H9 (cell line): ENCODE data around the gene GJB5. TPM values are rescaled to one million over a fixed set of nuclear protein-coding genes. Genes with fewer than 3 reads are reported as not detected.

Experiments
- DNase-seq: peaks from one replicate; pipeline ENCODE4 v3.0.0-alpha.2; 2017
- H2AFZ ChIP-seq: one replicate; pipeline ENCODE4 v1.6.1; 2013; ENCODE audit warnings: mild to moderate bottlenecking, low read length, control low read depth, moderate library complexity
- H2AK5ac ChIP-seq: 2 replicates; pipeline ENCODE4 v1.6.1; 2013; ENCODE audit warnings: low read length, control low read depth, mixed read lengths; ENCODE audit not compliant: insufficient read length
- H2BK120ac ChIP-seq: one replicate; pipeline ENCODE4 v1.6.1; 2013; ENCODE audit warnings: low read depth, mild to moderate bottlenecking, low read length, control low read depth, inconsistent platforms; ENCODE audit not compliant: poor library complexity, severe bottlenecking
- H2BK12ac ChIP-seq: 2 replicates; pipeline ENCODE4 v1.6.1; 2013; ENCODE audit warnings: low read length, control low read depth, mixed read lengths, low read depth; ENCODE audit not compliant: insufficient read length
- H2BK15ac ChIP-seq: 2 replicates; pipeline ENCODE4 v1.6.1; 2013; ENCODE audit warnings: low read depth, low read length, control low read depth
- H2BK20ac ChIP-seq: one replicate; pipeline ENCODE4 v1.6.1; 2013; ENCODE audit warnings: low read depth, mild to moderate bottlenecking, low read length, control low read depth, inconsistent platforms; ENCODE audit not compliant: poor library complexity, severe bottlenecking
- H2BK5ac ChIP-seq: 2 replicates; pipeline ENCODE4 v1.6.1; 2013; ENCODE audit warnings: low read length, control low read depth, mixed read lengths; ENCODE audit not compliant: insufficient read length
- H3K14ac ChIP-seq: 2 replicates; pipeline ENCODE4 v1.6.1; 2013; ENCODE audit warnings: low read length, control low read depth; ENCODE audit not compliant: insufficient read depth
- H3K18ac ChIP-seq: 2 replicates; pipeline ENCODE4 v1.6.1; 2013; ENCODE audit warnings: low read depth, mild to moderate bottlenecking, mixed read lengths, low read length, control low read depth; ENCODE audit not compliant: insufficient read length
- H3K23ac ChIP-seq: 2 replicates; pipeline ENCODE4 v1.6.1; 2013; ENCODE audit warnings: low read length, control low read depth, mixed read lengths, low read depth; ENCODE audit not compliant: insufficient read length
- H3K23me2 ChIP-seq: 2 replicates; pipeline ENCODE4 v1.6.1; 2013; ENCODE audit warnings: low read depth, mild to moderate bottlenecking, mixed read lengths, low read length, control low read depth; ENCODE audit not compliant: insufficient read length, poor library complexity, severe bottlenecking
- H3K27ac ChIP-seq: 2 replicates; pipeline ENCODE4 v1.5.1; 2013; ENCODE audit warnings: low read length, control low read depth, mixed read lengths, low read depth; ENCODE audit not compliant: insufficient read length
- H3K27me3 ChIP-seq: 2 replicates; pipeline ENCODE4 v1.6.1; 2013; ENCODE audit warnings: low read length, control low read depth, inconsistent platforms; ENCODE audit not compliant: insufficient read depth
- H3K4ac ChIP-seq: 2 replicates; pipeline ENCODE4 v1.6.1; 2013; ENCODE audit warnings: low read depth, mild to moderate bottlenecking, control low read depth, inconsistent platforms, low read length, moderate library complexity
- H3K4me1 ChIP-seq: 2 replicates; pipeline ENCODE4 v1.6.1; 2013; ENCODE audit warnings: low read length, control low read depth, inconsistent platforms; ENCODE audit not compliant: insufficient read depth
- H3K4me2 ChIP-seq: 2 replicates; pipeline ENCODE4 v1.6.1; 2013; ENCODE audit warnings: low read length, control low read depth, mixed read lengths; ENCODE audit not compliant: insufficient read length, insufficient read depth
- H3K56ac ChIP-seq: 2 replicates; pipeline ENCODE4 v1.6.1; 2013; ENCODE audit warnings: low read depth, mild to moderate bottlenecking, mixed read lengths, low read length, control low read depth; ENCODE audit not compliant: insufficient read length
- H3K79me1 ChIP-seq: 2 replicates; pipeline ENCODE4 v1.6.1; 2013; ENCODE audit warnings: low read depth, mild to moderate bottlenecking, moderate library complexity, low read length, control low read depth, inconsistent platforms; ENCODE audit not compliant: insufficient read depth, poor library complexity, severe bottlenecking
- H3K79me2 ChIP-seq: 2 replicates; pipeline ENCODE4 v1.6.1; 2013; ENCODE audit warnings: low read length, control low read depth, inconsistent platforms; ENCODE audit not compliant: insufficient read depth
- H3K9ac ChIP-seq: 2 replicates; pipeline ENCODE4 v1.6.1; 2013; ENCODE audit warnings: low read length, control low read depth, mixed read lengths; ENCODE audit not compliant: insufficient read length; ENCODE audit errors: extremely low read depth
- H3K9me3 ChIP-seq: one replicate; pipeline ENCODE4 v1.6.1; 2013; ENCODE audit warnings: low read depth, low read length, inconsistent platforms; ENCODE audit not compliant: control insufficient read depth
- H3T11ph ChIP-seq: one replicate; pipeline ENCODE4 v1.6.1; 2013; ENCODE audit warnings: mild to moderate bottlenecking, low read length, control low read depth, inconsistent platforms
- H4K20me1 ChIP-seq: one replicate; pipeline ENCODE4 v1.6.1; 2013; ENCODE audit not compliant: control insufficient read depth, insufficient read length, insufficient read depth
- H4K5ac ChIP-seq: 2 replicates; pipeline ENCODE4 v1.6.1; 2013; ENCODE audit warnings: low read depth, mild to moderate bottlenecking, mixed read lengths, low read length, control low read depth; ENCODE audit not compliant: insufficient read length
- H4K8ac ChIP-seq: replicated peaks from 2 replicates; pipeline ENCODE4 v1.6.1; 2013; ENCODE audit warnings: low read length, control low read depth, mixed read lengths, low read depth; ENCODE audit not compliant: insufficient read length
- H4K91ac ChIP-seq: 2 replicates; pipeline ENCODE4 v1.6.1; 2013; ENCODE audit warnings: low read depth, mild to moderate bottlenecking, moderate library complexity, mixed read lengths, low read length, control low read depth; ENCODE audit not compliant: insufficient read length
- H3K27ac Mint-ChIP-seq, 3 experiments: 2 replicates in 2 of 3; 3 replicates in 1 of 3; pipeline ENCODE4 v1.8.0; 2020 to 2021; ENCODE audit warnings: mixed read lengths in 3 of 3, mild to moderate bottlenecking in 1 of 3, moderate library complexity in 1 of 3
- H3K27me3 Mint-ChIP-seq: 2 replicates; pipeline ENCODE4 v1.8.0; 2021; ENCODE audit warnings: low read depth, mild to moderate bottlenecking, moderate library complexity, mixed read lengths
- H3K36me3 Mint-ChIP-seq, 3 experiments: 2 replicates in 2 of 3; 3 replicates in 1 of 3; pipeline ENCODE4 v1.8.0; 2020 to 2021; ENCODE audit warnings: low read depth in 3 of 3, mixed read lengths in 3 of 3; ENCODE audit not compliant: insufficient read depth in 1 of 3
- H3K4me1 Mint-ChIP-seq, 2 experiments: 2 replicates each; pipeline ENCODE4 v1.8.0; 2020; ENCODE audit warnings: mixed read lengths in 2 of 2
- H3K4me3 Mint-ChIP-seq, 2 experiments: 2 replicates in 1 of 2; 3 replicates in 1 of 2; pipeline ENCODE4 v1.8.0; 2020 to 2021; ENCODE audit warnings: mild to moderate bottlenecking in 2 of 2, mixed read lengths in 2 of 2, moderate library complexity in 1 of 2
- H3K9me3 Mint-ChIP-seq, 2 experiments: 2 replicates in 1 of 2; 3 replicates in 1 of 2; pipeline ENCODE4 v1.8.0; 2020; ENCODE audit warnings: mild to moderate bottlenecking in 2 of 2, mixed read lengths in 2 of 2, moderate library complexity in 1 of 2
- CTCF ChIP-seq: fragments of 200-600 bp; sonication (generic); conservative IDR thresholded peaks from 3 replicates; pipeline ENCODE4 v1.8.0; 2021; ENCODE audit warnings: antibody characterized with exemption, mild to moderate bottlenecking
- WGBS: extraction: QIAGEN DNeasy Blood & Tissue Kit; methylation state at CpG from one replicate; pipeline ENCODE4 v1.1.7; 2013; ENCODE audit warnings: missing lambda C conversion rate, low lambda C conversion rate, mixed read lengths; ENCODE audit not compliant: insufficient read length; ENCODE audit errors: extremely low coverage; 5-methylcytosine and 5-hydroxymethylcytosine counted together
- total RNA-seq: library from RNA; stranded (reverse); gene quantifications from 2 replicates; pipeline ENCODE4 v1.2.1, GENCODE V29; 2021

GJB5 gene
- total RNA-seq, 1 experiment from 2014 or later: 0.22 TPM

- Histone ChIP-seq H3K14ac (no peak overlapping the region), H3K23ac (no peak overlapping the region), H4K20me1 (no peaks in the 10 kb centered on the region), H3K27ac (no peak overlapping the region), H2AFZ (no peak overlapping the region), H2BK20ac (no peak overlapping the region), H4K8ac (no peak overlapping the region), H4K5ac (no peak overlapping the region), H3K79me2 (no peaks in the 10 kb centered on the region), H2BK12ac (no peak overlapping the region), H3K4me1 (peaks cover 6% of the 10 kb centered on the region; the same call in 1 of the 2 replicates), H3K9me3 (no peaks in the 10 kb centered on the region), H3K9ac (no peak overlapping the region), H3K56ac (no peak overlapping the region), H2BK5ac (no peak overlapping the region), H3K4ac (no peak overlapping the region), H2BK15ac (no peak overlapping the region), H4K91ac (no peak overlapping the region), H3K4me2 (no peak overlapping the region), H2BK120ac (no peak overlapping the region), H3K27me3 (no peaks in the 10 kb centered on the region), H3T11ph (no peak overlapping the region), H3K18ac (no peak overlapping the region), H3K23me2 (no peaks in the 10 kb centered on the region), H2AK5ac (no peak overlapping the region), H3K79me1 (no peaks in the 10 kb centered on the region)
- no peak overlapping the region for H3K27ac Mint-ChIP-seq
- H3K4me1 Mint-ChIP-seq: peaks cover 22 to 24% of the 10 kb centered on the region in 2 experiments
- no peak overlapping the region for H3K4me3 Mint-ChIP-seq
- no CpG with 5 or more reads among the region's 13 CpGs for WGBS
- no peak for TF ChIP-seq CTCF
- no peaks in the 10 kb centered on the region; a peak in 1 of 5 replicates for H3K9me3 Mint-ChIP-seq
- DNase-seq: no peak
- no peaks in the 10 kb centered on the region; a peak in 1 of 7 replicates for H3K36me3 Mint-ChIP-seq
- H3K27me3 Mint-ChIP-seq: peaks cover 6% of the 10 kb centered on the region
These were observed 7.0 kb downstream of the GJB5 start for GRCh38 chr1:34761776-34762307.
